GM21786 (cell line): ENCODE results near the gene TRIP13.

ENCODE experiments used
- ATAC-seq: cut with Tn5 transposase; IDR thresholded peaks from one replicate; pipeline ENCODE4 v1.9.1; 2021; ENCODE audit not compliant: unreplicated experiment

The TRIP13 gene

GRCh38 chr5:854966-855743 lies 37.5 kb upstream of the TRIP13 start:
- ATAC-seq = no peak

GRCh38 chr5:855771-856530 lies 36.7 kb upstream of the TRIP13 start:
- ATAC-seq = no peak

- no peak for ATAC-seq
These were observed 35.9 kb upstream of the TRIP13 start for GRCh38 chr5:856531-857425.

DNA sequence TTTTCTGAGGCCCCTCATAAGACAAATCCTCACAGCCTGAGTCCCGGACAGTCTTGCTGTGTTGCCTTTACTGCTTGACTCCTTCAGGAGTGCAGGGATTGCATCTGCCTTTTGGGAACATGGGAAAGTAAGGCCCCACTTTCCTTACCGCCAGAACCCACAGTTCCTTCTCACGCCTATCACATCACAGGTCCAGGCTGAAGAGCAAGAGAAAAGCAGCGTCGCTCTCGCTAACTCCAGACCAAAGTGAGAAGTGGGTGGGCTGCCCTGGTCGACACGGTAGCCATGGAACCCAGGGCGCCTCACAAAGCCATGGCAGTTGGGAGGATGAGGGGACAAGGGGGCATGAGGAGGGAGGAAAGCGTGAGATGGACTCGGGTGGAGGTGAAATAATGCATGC lies 34.0 kb upstream of the TRIP13 start:
- ATAC-seq = no peak

DNA sequence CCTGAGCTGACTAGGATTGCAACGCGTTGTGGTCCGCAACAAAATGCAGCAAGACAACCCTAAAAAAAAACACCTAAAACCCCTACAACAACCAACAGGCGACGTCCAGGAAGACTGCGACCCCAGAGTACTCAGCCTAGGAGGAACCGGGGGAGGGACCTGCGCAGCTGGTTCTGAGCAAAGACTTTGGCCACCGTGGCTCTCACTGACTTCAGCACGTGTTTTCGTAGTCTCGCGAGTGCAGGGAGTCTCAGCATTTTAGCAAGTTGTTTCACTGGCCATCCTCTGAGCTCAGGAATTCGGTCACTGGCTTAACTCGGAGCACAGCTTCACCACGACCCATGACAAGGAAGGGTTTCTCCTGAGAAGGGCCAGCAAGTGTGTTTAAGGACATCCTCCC lies 33.3 kb upstream of the TRIP13 start:
- no peak for ATAC-seq

DNA sequence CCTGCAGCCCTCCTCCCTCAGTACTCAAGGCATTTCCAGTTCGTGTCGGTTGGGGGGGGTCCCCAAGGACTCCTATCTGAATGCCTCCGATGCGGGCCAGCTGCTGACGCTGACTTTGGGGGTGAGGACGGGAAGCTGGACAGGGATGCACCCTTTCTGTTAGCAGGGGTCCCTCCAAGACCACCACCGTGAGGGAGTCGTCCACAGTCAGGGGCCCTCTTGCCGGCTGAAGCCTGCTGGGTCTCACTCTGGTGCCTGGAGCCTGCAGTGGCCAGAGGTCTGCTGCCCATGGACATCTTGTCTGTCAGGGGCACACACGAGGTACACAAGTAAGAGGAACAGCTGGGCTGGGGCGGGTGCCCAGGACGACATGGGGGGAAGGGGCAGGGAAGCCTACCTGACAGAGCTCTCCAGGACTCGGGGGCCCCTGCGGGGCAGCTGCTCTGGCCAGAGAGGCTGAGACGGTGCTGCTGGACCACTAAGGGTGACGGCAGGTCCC lies 32.8 kb upstream of the TRIP13 start:
- ATAC-seq = no peak

DNA sequence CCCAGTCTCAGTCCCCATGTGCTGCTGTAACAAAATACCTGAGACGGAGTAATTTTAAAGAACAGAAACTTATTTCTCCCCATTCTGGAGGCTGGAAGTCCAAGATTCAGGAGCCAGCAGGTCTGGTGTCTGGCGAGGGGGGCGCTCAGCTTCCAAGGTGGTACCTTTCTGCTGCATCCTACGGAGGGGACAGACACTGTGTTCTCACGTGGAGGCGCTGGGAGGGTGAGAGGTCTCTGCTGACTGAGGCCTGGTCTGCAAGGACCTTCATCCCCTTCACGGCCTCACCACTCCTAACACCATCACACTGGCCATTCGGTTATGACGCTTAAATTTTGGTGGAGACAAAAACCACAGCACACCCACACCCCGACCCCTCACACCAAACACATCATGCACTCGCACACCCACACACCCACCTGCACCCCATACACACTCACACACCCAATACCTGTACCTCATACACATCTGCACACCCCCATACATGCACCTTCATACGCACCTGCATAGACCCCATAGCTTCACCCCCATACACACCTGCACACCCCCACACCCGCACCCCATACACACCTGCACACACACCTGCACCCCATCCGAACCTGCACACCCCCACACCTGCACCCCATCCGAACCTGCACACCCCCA lies 32.1 kb upstream of the TRIP13 start:
- no peak for ATAC-seq

GRCh38 chr5:861442-862366 lies 31.0 kb upstream of the TRIP13 start:
- ATAC-seq = no peak

DNA sequence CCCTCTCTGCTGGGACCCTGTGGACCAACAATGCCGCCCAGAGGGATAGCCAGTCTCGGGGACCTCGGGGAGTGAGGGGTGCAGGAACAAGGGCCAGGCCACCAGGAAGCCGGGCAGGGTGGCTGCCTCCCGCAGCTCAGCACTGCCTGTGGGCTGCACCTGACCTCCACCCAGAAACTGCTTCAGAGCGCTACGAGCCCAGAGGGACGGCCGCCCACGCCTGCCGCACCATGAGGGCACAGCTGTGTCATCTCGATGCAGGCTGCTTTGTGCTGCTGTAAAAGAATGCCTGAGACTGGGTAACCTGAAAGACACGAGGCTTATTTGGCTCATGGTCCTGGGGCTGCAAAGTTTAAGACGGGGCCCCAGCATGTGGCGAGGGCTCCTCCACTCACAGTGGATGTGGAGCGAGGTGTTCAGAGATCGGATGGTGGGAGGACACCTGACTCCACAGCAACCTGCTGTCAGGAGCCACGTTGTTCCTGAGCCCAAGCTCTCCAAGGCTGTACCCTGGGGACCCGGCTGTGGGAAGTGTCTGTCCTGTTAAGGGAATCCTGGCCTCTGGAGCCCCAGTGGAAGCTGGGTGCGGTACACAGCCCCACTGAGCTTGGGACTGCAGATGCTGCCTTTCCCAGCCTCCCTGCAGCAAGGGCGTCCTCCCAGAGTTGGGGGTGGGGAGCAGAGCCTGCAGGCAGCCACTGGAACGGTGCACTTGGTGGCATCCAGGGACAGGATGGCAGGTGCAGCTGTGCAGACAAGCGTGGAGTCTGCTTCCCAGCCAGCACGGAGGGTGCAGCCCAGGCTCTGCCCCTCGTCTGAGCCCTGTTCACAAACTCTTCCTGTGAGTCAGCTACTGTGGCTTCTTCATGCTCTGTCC lies 30.1 kb upstream of the TRIP13 start:
- ATAC-seq = no peak

DNA sequence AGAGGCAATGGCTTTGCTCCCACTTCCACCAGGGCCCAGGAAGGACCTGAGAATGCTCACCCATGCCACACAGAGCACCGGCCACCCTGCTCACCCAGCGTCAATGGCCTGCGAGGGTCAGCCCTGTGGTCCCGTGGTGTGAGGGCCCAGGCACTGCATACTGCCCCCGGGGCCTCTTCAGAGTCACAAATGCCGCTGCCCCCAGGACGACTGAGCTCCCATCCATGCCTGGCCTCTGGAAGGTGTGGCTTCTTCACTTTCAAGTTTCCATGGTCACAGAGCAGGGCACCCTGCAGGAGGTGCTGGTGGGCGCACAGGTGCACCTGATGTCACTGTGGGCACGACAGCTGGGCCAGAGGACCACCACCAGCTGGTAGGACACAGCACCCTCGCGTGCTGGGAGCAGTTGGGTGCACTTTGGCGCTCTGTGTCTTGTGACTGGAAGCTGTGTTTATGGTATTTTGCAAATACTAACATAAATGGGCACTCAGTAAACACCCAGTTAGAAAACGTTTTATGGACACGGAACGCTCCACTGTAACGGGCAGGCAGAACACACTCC lies 29.4 kb upstream of the TRIP13 start:
- no peak for ATAC-seq

DNA sequence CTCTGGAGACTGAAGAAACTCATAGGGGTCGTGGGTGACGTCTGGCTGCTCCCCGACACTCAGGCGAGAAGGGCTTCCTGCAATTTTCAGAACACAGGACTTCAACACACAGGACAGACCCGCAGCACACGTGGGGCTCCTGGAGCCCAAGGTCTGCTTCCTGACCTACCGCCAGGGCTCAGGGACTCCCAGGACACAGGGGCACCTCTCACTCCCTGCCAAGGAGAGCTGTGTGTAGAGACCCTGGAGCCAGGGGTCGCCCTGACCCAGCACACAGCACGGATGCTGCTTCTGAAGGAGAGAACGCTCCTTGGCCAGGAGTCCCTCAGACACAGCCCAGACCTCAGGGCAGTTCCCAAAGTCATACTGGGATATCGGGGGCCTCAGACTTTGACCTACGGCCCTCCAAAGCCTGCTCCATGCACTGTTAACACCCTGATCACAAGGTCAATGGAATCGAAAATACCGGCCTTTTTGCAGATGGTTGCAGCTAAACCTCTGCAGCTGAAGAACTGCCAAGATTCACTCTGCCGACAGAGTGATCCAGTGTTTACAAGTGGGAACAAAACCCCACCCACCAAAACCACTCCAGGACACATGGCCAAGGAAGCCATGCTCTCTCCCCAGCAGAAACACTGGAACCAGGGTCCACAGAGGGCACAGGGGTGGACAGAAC lies 28.1 kb upstream of the TRIP13 start:
- ATAC-seq = no peak

DNA sequence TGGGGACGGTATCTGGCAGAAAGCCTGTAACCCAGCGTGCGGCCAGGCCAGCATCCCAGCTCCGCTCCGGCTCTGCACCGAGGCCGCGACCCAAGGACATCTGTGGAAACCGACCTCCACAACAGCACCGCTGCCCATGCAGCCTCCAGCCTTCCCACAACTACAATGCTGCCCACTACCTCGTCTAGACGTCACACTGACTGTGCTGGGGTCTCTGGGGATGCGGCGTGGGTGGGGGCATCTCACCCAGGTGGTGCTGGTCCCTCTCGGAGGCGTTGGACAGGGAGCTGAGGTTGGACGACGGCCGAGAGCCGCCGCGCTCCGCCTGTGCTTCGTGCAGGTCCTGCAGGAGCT lies 27.5 kb upstream of the TRIP13 start:
- ATAC-seq = no peak

DNA sequence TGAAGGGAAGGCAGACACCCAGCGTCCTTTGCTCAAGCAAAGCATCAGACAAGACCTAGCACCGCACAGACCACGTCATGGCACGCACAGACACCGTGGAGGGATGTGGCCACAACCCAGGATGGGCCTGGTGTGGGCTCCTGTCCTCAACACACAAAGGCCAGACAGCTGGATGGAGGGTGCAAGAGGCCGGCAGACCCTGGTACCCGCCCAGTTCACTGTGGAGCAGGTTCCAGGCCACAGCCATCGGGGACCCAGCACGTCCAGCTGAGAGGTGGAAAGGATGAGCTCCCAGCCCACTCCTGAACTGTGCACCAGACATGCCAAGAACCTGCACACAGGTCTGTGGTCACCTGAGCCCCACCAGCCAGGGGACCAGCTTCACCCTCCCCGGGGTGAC lies 26.9 kb upstream of the TRIP13 start:
- ATAC-seq = no peak

GRCh38 chr5:867300-867870 lies 25.3 kb upstream of the TRIP13 start:
- no peak for ATAC-seq

- ATAC-seq = no peak
These were observed 24.1 kb upstream of the TRIP13 start for GRCh38 chr5:868428-869135.

DNA sequence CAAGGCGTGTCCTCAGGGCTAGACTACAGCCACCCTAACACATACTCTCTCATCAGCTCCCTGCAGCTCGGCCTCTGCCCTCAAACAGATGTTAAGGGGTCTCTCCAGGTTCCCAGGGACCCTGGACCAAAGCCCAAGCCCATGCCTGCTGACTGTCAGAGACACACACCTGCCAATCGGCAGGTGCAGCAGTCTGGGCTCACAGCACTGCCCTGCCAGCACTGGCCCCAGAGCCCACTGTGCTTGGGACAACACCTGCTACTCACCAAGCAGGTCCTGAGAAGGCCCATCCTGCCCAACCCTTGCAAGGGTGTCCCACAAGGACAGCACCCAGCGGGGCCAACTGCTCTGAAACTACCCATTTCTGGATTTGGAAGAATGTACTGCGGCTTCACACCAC lies 21.7 kb upstream of the TRIP13 start:
- ATAC-seq = no peak
